PC-3 (cell line): Measurements from ENCODE around the gene NEDD4. TPM values are rescaled to one million over a fixed set of nuclear protein-coding genes. Genes with fewer than 3 reads are reported as not detected.
A peak's percentile ranks its signal among the peaks of the same experiment; 100 is the strongest.

Experiments
- ATAC-seq: fragments of 200-7000 bp; cut with Tn5 transposase; 2 replicates; pipeline ENCODE4 v1.9.1; 2020; ENCODE audit warnings: mild to moderate bottlenecking, moderate library complexity
- BruUV-seq: library from RNA; stranded (reverse); fragments of 400-500 nt; replicated peaks from 2 replicates; lab custom pipeline; 2021; lab: Mats Ljungman, UMichigan
- CTCF ChIA-PET: fragments of 300-600 bp; sonication (Branson Sonifier 250); formaldehyde crosslinking; loops from one replicate; lab custom pipeline; 2022; ENCODE audit warnings: antibody characterized with exemption; lab: Charles Lee
- POLR2A ChIA-PET: fragments of 300-600 bp; sonication (Branson Sonifier 250); formaldehyde crosslinking; loops from one replicate; lab custom pipeline; 2022; ENCODE audit warnings: antibody characterized with exemption; ENCODE audit not compliant: unreplicated experiment; lab: Charles Lee
- DNase-seq: peaks from one replicate; pipeline ENCODE4 v3.0.0-alpha.2; 2015
- H2AFZ ChIP-seq: fragments of 300-600 bp; sonication (generic); 2 replicates; pipeline ENCODE4 v1.6.0; 2016; ENCODE audit warnings: antibody characterized with exemption, low read length
- H3F3A ChIP-seq: fragments of 300-600 bp; sonication (generic); one replicate; pipeline ENCODE4 v1.6.0; 2017; ENCODE audit warnings: antibody characterized with exemption, low read length, control low read depth, mild to moderate bottlenecking; ENCODE audit not compliant: unreplicated experiment
- H3K27ac ChIP-seq: fragments of 300-600 bp; sonication (generic); 2 replicates; pipeline ENCODE4 v1.5.1; 2016; ENCODE audit warnings: mild to moderate bottlenecking, low read length
- H3K27me3 ChIP-seq: fragments of 300-600 bp; sonication (generic); 2 replicates; pipeline ENCODE4 v1.6.1; 2016; ENCODE audit warnings: low read length, mixed read lengths
- H3K36me3 ChIP-seq: fragments of 300-600 bp; sonication (generic); 2 replicates; pipeline ENCODE4 v1.6.1; 2016; ENCODE audit warnings: low read depth, mixed run types, low read length, mixed read lengths
- H3K4me1 ChIP-seq: fragments of 300-600 bp; sonication (generic); 2 replicates; pipeline ENCODE4 v1.5.1; 2016; ENCODE audit warnings: low read length; ENCODE audit not compliant: insufficient read depth
- H3K4me2 ChIP-seq: fragments of 300-600 bp; sonication (generic); 2 replicates; pipeline ENCODE4 v1.6.0; 2016; ENCODE audit warnings: low read length
- H3K4me3 ChIP-seq: fragments of 300-600 bp; sonication (generic); 2 replicates; pipeline ENCODE4 v1.5.1; 2016; ENCODE audit warnings: mild to moderate bottlenecking, low read length, mixed read lengths
- H3K79me2 ChIP-seq: fragments of 300-600 bp; sonication (generic); 2 replicates; pipeline ENCODE4 v1.6.1; 2017; ENCODE audit warnings: low read length, mixed read lengths
- H3K9ac ChIP-seq: fragments of 300-600 bp; sonication (generic); 2 replicates; pipeline ENCODE4 v1.6.0; 2016; ENCODE audit warnings: mild to moderate bottlenecking, low read length
- H3K9me2 ChIP-seq: fragments of 300-600 bp; sonication (generic); replicated peaks from 2 replicates; pipeline ENCODE4 v1.6.1; 2016; ENCODE audit warnings: mixed run types, low read length, mixed read lengths
- H3K9me3 ChIP-seq: fragments of 300-600 bp; sonication (generic); 2 replicates; pipeline ENCODE4 v1.6.1; 2016; ENCODE audit warnings: low read length, mixed read lengths
- H4K20me1 ChIP-seq: fragments of 300-600 bp; sonication (generic); 2 replicates; pipeline ENCODE4 v1.6.1; 2016; ENCODE audit warnings: low read length, mixed read lengths
- CTCF ChIP-seq: fragments of 300-600 bp; sonication (generic); conservative IDR thresholded peaks from 2 replicates; pipeline ENCODE4 v1.5.1; 2017; ENCODE audit warnings: antibody characterized with exemption, low read depth, mild to moderate bottlenecking, low read length
- EZH2 ChIP-seq: fragments of 300-600 bp; sonication (generic); IDR thresholded peaks from one replicate; pipeline ENCODE4 v1.6.1; 2017; ENCODE audit warnings: antibody characterized with exemption, mild to moderate bottlenecking, low read length; ENCODE audit not compliant: unreplicated experiment
- EZH2phosphoT487 ChIP-seq: fragments of 300-600 bp; sonication (generic); IDR thresholded peaks from 2 replicates; pipeline ENCODE4 v1.6.1; 2018; ENCODE audit warnings: mild to moderate bottlenecking, antibody characterized with exemption, low read length, borderline replicate concordance
- intact Hi-C: fragments of 100-400 bp; cut with micrococcal nuclease; formaldehyde crosslinking; loops from 2 replicates; pipeline ENCODE4 v1.9.0; 2023
- total RNA-seq: library from RNA; depleted of rRNA; stranded (reverse); fragments of >200 nt; gene quantifications from 2 replicates; pipeline ENCODE4 v1.2.3, GENCODE V29; 2014

The NEDD4 gene
- total RNA-seq, 1 experiment from 2014 or later: 9.6 TPM

DNA sequence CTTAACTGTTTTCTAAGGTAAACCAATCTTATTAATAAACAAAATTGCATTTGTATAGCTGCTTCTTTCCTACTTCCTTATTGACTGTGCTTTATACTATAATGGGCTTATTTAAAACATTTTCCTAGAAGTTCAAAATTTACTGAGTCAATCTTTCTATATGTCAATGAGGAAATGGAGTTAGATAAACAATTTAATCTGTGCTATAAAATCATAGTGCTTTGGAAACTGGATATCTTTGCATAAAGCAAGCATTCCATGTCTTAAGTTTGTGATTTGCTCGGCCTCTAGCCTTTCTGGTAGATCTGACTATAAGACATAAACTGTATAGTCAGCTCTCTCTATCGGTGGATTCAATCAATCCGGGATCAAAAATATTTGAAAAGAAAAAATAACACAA, 99.6 kb downstream of the NEDD4 start:
- intact Hi-C loops: no loop called here
- Histone ChIP-seq H3F3A (no peaks in the 10 kb centered on the region), H3K27me3 (no peaks in the 10 kb centered on the region), H4K20me1 (no peaks in the 10 kb centered on the region), H3K79me2 (no peaks in the 10 kb centered on the region), H3K9me3 (no peaks in the 10 kb centered on the region), H3K9me2 (no peaks in the 10 kb centered on the region), H3K36me3 (no peaks in the 10 kb centered on the region), H2AFZ (no peak overlapping the region), H3K4me1 (peaks cover 16% of the 10 kb centered on the region), H3K27ac (no peak overlapping the region), H3K9ac (no peak overlapping the region), H3K4me2 (peak overlapping the region; percentile 37), H3K4me3 (no peak overlapping the region)
- ChIA-PET CTCF (no interaction called here), POLR2A (no interaction called here)
- TF ChIP-seq CTCF (no peak), EZH2phosphoT487 (no peak), EZH2 (no peak)
- DNase-seq (no peak), ATAC-seq (peak; percentile 73)
- BruUV-seq: no TSS peak

DNA sequence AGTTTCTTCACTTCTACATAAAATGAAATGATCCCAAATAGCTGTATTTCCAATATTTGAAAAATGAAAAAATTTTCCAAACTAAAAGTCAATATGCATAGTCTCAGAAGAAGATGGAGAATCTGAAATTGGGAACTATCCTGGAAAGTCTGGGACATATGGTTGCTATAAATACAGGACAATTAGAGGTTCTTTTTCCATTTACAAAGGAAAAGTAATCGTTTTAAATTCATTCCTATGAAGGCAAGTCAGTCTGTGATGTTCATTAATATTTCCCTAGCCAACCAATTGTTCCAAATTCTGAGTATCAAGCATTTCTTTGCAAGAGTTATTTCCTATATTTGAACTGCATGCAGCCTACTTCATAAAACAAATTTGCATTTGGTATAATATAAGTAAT, 102.2 kb downstream of the NEDD4 start:
- Histone ChIP-seq H3K9me2 (no peaks in the 10 kb centered on the region), H3K36me3 (no peaks in the 10 kb centered on the region; the same call in 1 of the 2 replicates), H3K79me2 (no peaks in the 10 kb centered on the region), H4K20me1 (no peaks in the 10 kb centered on the region), H3K9ac (no peak overlapping the region), H3K4me3 (no peak overlapping the region), H3K4me1 (peaks cover 9% of the 10 kb centered on the region), H3F3A (no peaks in the 10 kb centered on the region), H3K4me2 (no peak overlapping the region), H3K27ac (no peak overlapping the region), H3K9me3 (no peaks in the 10 kb centered on the region), H3K27me3 (no peaks in the 10 kb centered on the region), H2AFZ (no peak overlapping the region)
- ChIA-PET POLR2A (no interaction called here), CTCF (no interaction called here)
- no peak for TF ChIP-seq EZH2
- TF ChIP-seq EZH2phosphoT487: no peak
- no peak for TF ChIP-seq CTCF
- no peak for DNase-seq
- ATAC-seq: no peak
- BruUV-seq: no TSS peak
- intact Hi-C loops: no loop called here

DNA sequence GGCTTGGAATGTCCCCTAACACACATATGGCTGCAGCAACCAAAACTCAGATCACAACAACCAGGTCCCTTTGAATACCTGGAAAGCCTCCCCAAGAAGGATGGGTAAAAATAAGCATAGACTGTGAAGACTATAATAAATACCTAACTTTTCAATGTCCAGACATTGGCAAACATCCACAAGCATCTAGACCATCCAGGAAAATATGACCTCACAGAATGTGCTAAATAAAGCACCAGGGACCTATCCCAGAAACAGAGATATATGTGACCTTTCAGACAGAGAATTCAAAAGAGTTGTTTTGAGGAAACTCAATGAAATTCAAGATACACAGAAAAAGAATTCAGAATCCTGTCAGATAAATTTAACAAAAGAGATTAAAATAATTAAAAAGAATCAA, 109.2 kb downstream of the NEDD4 start:
- Histone ChIP-seq H3K4me2 (no peak overlapping the region), H3K4me1 (no peaks in the 10 kb centered on the region), H3K27me3 (no peaks in the 10 kb centered on the region), H3K9me2 (no peaks in the 10 kb centered on the region), H4K20me1 (no peaks in the 10 kb centered on the region), H2AFZ (no peak overlapping the region), H3F3A (no peaks in the 10 kb centered on the region), H3K36me3 (no peaks in the 10 kb centered on the region; the same call in 1 of the 2 replicates), H3K4me3 (no peak overlapping the region), H3K79me2 (no peaks in the 10 kb centered on the region), H3K9ac (no peak overlapping the region), H3K27ac (no peak overlapping the region), H3K9me3 (no peaks in the 10 kb centered on the region)
- ChIA-PET POLR2A (no interaction called here), CTCF (no interaction called here)
- TF ChIP-seq EZH2phosphoT487 (no peak), CTCF (no peak), EZH2 (no peak)
- no peak for ATAC-seq
- intact Hi-C loops: no loop called here
- BruUV-seq: no TSS peak
- DNase-seq: no peak
